Thyroid gland (tissue), 4 donors: ENCODE data around the gene PLSCR1. TPM values are rescaled to one million over a fixed set of nuclear protein-coding genes. Genes with fewer than 3 reads are reported as not detected.

Experiments
- DNase-seq, 2 donors: peaks; one replicate each; pipeline ENCODE4 v3.0.0-alpha.2; 2019
- H3K27ac ChIP-seq, 3 donors: fragments of 200-600 bp; sonication (generic); 1 replicate in 2 of 3; 2 replicates in 1 of 3; pipeline ENCODE4 v1.5.1; 2016 to 2019; ENCODE audit warnings: mild to moderate bottlenecking in 1 of 3, moderate library complexity in 1 of 3
- H3K27me3 ChIP-seq: fragments of 200-600 bp; sonication (generic); one replicate; pipeline ENCODE4 v1.5.1; 2019
- H3K36me3 ChIP-seq, 2 donors: fragments of 200-600 bp; sonication (generic); one replicate each; pipeline ENCODE4 v1.5.1; 2016 to 2019
- H3K4me1 ChIP-seq, 2 donors: fragments of 200-600 bp; sonication (generic); one replicate each; pipeline ENCODE4 v1.5.1; 2017 to 2019
- H3K4me3 ChIP-seq, 3 donors: fragments of 200-600 bp; sonication (generic); replicated peaks in 1 of 3; 1 replicate in 2 of 3; 2 replicates in 1 of 3; pipeline ENCODE4 v1.5.1; 2016; ENCODE audit warnings: mild to moderate bottlenecking in 1 of 3
- H3K9me3 ChIP-seq: fragments of 200-600 bp; sonication (generic); one replicate; pipeline ENCODE4 v1.5.1; 2017
- CTCF ChIP-seq, 6 experiments: fragments of 200-600 bp in 3 of 6; fragments of 450-650 bp in 3 of 6; sonication (generic) in 3 of 6; IDR thresholded peaks; one replicate each; pipeline ENCODE4 v1.5.1; 2016 to 2019; ENCODE audit warnings: antibody characterized with exemption in 6 of 6, mild to moderate bottlenecking in 2 of 6, inconsistent platforms in 1 of 6, moderate library complexity in 1 of 6
- POLR2A ChIP-seq, 2 donors: fragments of 450-650 bp; IDR thresholded peaks; one replicate each; pipeline ENCODE4 v1.6.1; 2017; ENCODE audit warnings: antibody characterized with exemption in 2 of 2, mild to moderate bottlenecking in 2 of 2, moderate library complexity in 1 of 2
- WGBS, 2 donors: methylation state at CpG; one replicate each; pipeline ENCODE4 v1.1.5; 2017; 5-methylcytosine and 5-hydroxymethylcytosine counted together
- intact Hi-C: fragments of 100-400 bp; cut with DNase I; formaldehyde crosslinking; loops from one replicate; pipeline ENCODE4 v1.15.1; 2023
- total RNA-seq, 4 donors: library from RNA; depleted of rRNA; stranded (reverse); fragments of >200 nt; gene quantifications; one replicate each; pipeline ENCODE4 v1.2.3, GENCODE V29; 2016

PLSCR1 gene, protein sequence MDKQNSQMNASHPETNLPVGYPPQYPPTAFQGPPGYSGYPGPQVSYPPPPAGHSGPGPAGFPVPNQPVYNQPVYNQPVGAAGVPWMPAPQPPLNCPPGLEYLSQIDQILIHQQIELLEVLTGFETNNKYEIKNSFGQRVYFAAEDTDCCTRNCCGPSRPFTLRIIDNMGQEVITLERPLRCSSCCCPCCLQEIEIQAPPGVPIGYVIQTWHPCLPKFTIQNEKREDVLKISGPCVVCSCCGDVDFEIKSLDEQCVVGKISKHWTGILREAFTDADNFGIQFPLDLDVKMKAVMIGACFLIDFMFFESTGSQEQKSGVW
- 100 to 1,000 TPM in 1 of 4 donors, 10 to 100 TPM in 3; 57.6 to 103 (median 77.3) TPM for total RNA-seq

DNA sequence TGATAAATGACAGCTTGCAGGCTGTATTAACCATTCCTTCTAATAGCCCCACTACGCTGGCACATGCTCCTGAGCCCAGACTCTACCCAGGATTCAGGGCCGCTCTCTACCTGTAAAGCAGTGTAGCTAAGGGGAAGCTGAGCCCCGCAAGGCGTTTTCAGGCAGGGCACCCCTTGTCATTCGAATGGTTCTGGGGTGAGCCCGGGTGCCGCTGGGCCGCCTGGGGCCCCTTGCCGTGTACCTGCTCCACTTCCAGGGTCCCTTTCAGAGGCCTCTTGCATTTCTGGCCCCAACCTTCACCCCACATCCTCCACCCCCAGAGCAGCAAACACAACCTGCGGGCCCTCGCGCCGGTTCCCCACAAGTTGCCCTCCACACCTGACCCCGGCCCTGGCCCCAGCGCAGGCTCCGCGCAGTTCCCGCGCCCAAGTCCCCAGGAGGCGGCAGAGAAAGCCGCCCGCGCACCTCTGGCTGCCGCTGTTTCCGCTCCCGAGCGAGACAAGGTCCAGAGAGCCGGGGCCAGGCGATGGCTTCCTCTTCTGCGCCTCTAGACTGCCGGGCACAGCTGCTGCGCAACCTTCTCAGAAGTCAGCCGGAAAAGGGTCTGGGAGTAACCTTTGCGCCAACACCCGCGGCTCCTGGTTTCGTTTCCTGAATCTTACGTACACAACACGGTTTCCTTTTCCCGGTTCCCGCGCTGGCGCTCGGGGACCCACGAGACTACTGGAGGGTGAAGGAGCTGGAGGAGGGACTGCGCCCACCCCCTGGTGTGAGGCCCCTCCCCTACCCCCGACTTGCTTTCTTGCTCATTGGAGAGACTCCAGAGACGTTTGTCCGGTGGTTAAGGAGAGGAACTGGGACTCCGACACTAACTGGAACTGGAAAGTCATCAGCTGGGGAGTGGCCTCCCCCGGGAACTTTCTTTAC, at the start of gene PLSCR1:
Gene PLSCR1 (minus strand): TSS at position 606 of the 927 bp plus-strand sequence. CDS start 8,055 bp downstream, outside the sequence.
- no peaks in the 10 kb centered on the region for H3K9me3 ChIP-seq
- no peaks in the 10 kb centered on the region for H3K27me3 ChIP-seq
- H3K4me3 ChIP-seq: peak within 1 kb of the TSS; percentile 44 to 88 (median 58)
- WGBS, 2 donors: 1 to 2% methylated on average over 51 of the region's 51 CpGs
- TF ChIP-seq CTCF (IDR thresholded peaks at IDR 0.05): no peak
- peak in 1 of 2 donors; percentile 70 for TF ChIP-seq POLR2A (IDR thresholded peaks at IDR 0.05)
- peak within 1 kb of the TSS; percentile 88 to 98 (median 95) for H3K27ac ChIP-seq
- no peaks in the 10 kb centered on the region for H3K36me3 ChIP-seq
- H3K4me1 ChIP-seq: peaks cover 4 to 12% of the 10 kb centered on the region in 2 donors
- peak; percentile 89 to 90 for DNase-seq
- intact Hi-C loops: no loop called here

- no peak for TF ChIP-seq POLR2A (IDR thresholded peaks at IDR 0.05)
- no peak for TF ChIP-seq CTCF (IDR thresholded peaks at IDR 0.05)
- Histone ChIP-seq H3K4me1 (no peaks in the 10 kb centered on the region), H3K27me3 (no peaks in the 10 kb centered on the region), H3K4me3 (no peak overlapping the region), H3K9me3 (no peaks in the 10 kb centered on the region), H3K36me3 (no peaks in the 10 kb centered on the region), H3K27ac (no peak overlapping the region)
- no peak for DNase-seq
- WGBS, 2 donors: 44 to 60% methylated on average over 3 of the region's 3 CpGs
- intact Hi-C loops: no loop called here
Measured at GRCh38 chr3:146593776-146594175, 49.4 kb upstream of the PLSCR1 start.

DNA sequence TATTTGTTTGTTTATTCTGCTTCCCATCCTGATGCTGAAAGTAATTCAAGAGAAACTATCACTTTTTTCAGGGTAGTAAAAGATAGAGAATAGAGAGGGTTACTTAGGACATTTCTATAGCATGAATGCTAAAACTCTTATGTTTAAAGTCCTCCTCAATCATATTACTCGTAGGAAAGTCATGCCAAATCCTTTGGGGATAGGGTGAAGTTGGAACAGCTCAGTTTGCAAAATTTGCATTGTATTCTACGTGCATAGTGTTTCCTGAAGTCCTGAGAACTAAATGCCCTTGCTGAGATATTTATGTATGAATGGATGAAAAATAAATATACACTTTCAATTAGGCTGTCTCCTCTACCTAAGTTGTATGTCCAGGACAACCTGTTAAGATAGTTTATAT, 46.1 kb upstream of the PLSCR1 start:
- no peaks in the 10 kb centered on the region for H3K9me3 ChIP-seq
- H3K4me1 ChIP-seq: no peaks in the 10 kb centered on the region
- no peak for DNase-seq
- no peaks in the 10 kb centered on the region for H3K27me3 ChIP-seq
- 55 to 63% methylated on average over 2 of the region's 2 CpGs for WGBS, 2 donors
- no peaks in the 10 kb centered on the region for H3K36me3 ChIP-seq
- H3K4me3 ChIP-seq: no peak overlapping the region
- TF ChIP-seq POLR2A (IDR thresholded peaks at IDR 0.05): no peak
- no peak for TF ChIP-seq CTCF (IDR thresholded peaks at IDR 0.05)
- intact Hi-C loops: no loop called here
- H3K27ac ChIP-seq: no peak overlapping the region

DNA sequence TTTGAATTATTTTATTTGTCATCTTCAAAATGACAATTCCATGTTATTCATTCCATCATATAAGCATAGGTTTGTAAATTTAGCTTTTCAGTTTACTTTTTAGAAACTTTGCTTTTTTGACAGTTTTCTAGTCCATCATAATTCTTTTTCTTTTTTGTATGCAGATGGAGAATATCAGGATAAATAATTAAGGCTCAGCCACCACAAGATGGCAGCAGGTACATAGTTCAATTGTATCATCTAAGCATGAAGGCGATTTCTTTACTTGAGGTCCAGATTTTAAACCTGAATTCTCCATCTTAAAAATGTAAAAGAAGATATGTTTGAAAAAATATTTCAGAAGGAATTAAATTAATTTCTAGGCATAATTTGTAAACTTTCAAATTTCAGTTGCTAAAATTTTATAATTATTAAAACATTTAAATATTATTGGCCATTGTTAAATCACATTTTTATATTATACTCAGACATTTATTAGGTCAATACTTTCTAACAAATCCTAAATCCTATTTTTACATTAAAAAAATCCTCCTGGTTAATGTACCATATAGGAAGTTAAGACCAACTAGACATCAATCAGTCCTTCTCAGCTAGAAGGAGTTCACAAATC, 45.6 kb upstream of the PLSCR1 start:
- intact Hi-C loops: no loop called here

More for the DNA sequence above, 45.6 kb upstream of the PLSCR1 start:
- H3K4me3 ChIP-seq: no peak overlapping the region
- no peaks in the 10 kb centered on the region for H3K27me3 ChIP-seq
- DNase-seq: peak; percentile 20 to 28
- WGBS, 2 donors: 9 to 18% methylated on average over 1 of the region's 1 CpG
- TF ChIP-seq POLR2A (IDR thresholded peaks at IDR 0.05): no peak
- TF ChIP-seq CTCF (IDR thresholded peaks at IDR 0.05): peak in 3 of 6 experiments; percentile 52 to 58 (median 56)
- no peak overlapping the region for H3K27ac ChIP-seq
- H3K9me3 ChIP-seq: no peaks in the 10 kb centered on the region
- no peaks in the 10 kb centered on the region for H3K4me1 ChIP-seq
- no peaks in the 10 kb centered on the region for H3K36me3 ChIP-seq
